ENCODE results near the gene UBB.

DNA sequence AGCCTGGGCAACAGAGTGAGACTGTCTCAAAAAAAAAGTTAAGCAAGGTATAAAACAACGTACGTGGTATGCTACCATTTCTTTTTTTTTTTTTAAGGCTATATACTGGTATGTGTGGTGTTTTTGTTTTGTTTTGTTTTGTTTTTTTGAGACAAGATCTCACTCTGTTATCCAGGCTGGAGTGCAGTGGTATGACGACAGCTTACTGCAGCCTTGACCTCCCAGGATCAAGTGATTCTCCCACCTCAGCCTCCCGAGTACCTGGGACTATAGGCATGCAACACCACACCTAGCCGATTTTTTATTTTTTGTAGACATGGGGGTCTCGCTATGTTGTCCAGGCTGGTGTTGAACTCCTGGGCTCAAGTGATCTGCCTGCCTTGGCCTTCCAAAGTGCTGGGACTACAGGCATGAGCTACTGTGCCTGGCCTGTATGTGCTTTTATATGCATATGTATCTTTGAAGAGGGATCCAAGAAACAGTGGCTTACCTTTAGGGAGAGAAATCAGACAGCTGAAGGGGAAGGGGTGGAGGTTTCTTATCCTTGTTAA lies 34.1 kb upstream of the UBB start:
- TF ChIP-seq, protein P1, sequence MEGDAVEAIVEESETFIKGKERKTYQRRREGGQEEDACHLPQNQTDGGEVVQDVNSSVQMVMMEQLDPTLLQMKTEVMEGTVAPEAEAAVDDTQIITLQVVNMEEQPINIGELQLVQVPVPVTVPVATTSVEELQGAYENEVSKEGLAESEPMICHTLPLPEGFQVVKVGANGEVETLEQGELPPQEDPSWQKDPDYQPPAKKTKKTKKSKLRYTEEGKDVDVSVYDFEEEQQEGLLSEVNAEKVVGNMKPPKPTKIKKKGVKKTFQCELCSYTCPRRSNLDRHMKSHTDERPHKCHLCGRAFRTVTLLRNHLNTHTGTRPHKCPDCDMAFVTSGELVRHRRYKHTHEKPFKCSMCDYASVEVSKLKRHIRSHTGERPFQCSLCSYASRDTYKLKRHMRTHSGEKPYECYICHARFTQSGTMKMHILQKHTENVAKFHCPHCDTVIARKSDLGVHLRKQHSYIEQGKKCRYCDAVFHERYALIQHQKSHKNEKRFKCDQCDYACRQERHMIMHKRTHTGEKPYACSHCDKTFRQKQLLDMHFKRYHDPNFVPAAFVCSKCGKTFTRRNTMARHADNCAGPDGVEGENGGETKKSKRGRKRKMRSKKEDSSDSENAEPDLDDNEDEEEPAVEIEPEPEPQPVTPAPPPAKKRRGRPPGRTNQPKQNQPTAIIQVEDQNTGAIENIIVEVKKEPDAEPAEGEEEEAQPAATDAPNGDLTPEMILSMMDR (IDR thresholded peaks at IDR 0.05): no peak
- no peak for TF ChIP-seq POLR2A (IDR thresholded peaks at IDR 0.05)
- TF ChIP-seq POLR2AphosphoS5 (IDR thresholded peaks at IDR 0.05): no peak
- TF ChIP-seq EP300 (IDR thresholded peaks at IDR 0.05): no peak
